HG02852 (cell line): Measurements from ENCODE around the gene PTCD3.

Experiments used
- ATAC-seq: cut with Tn5 transposase; IDR thresholded peaks from one replicate; pipeline ENCODE4 v1.9.1; 2021; ENCODE audit warnings: mild to moderate bottlenecking, moderate library complexity; ENCODE audit not compliant: unreplicated experiment

Gene PTCD3

DNA sequence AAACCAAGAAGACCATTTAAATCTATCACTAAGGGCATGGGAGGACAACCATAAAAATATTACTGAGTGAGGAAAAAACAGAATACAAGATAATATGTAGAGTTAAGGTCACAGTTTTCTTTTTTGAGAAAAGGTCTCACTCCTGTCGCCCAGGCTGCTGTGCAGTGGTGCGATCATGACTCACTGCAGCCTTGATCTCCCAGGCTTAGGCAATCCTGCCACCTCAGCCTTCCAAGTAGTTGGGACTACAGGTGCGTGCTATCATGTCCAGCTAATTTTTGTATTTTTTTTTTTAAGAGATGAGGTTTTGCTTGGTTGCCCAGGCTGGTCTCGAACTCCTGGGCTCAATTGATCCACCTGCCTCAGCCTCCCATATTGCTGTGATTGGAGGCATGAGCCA, 24.3 kb upstream of the PTCD3 start:
- ATAC-seq = no peak

DNA sequence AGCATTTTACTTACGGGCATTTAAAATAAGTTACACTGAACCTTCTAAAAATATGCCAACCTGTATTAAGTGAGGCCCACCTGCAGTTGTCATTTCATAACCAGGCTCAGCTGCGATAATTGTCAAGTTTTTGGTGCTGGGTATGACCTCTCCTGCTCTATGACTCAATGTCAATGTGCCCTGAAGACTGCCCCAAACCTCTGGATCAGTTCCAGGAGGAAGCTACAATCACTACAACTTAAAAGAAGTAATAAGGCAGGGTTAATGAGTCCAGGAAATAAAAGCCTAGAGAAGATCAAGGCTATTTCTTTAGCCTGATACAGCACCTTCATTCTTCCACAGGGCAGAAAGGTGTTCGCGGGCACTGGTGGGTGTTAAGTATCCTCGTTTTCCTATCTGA, 23.3 kb upstream of the PTCD3 start:
- no peak for ATAC-seq

DNA sequence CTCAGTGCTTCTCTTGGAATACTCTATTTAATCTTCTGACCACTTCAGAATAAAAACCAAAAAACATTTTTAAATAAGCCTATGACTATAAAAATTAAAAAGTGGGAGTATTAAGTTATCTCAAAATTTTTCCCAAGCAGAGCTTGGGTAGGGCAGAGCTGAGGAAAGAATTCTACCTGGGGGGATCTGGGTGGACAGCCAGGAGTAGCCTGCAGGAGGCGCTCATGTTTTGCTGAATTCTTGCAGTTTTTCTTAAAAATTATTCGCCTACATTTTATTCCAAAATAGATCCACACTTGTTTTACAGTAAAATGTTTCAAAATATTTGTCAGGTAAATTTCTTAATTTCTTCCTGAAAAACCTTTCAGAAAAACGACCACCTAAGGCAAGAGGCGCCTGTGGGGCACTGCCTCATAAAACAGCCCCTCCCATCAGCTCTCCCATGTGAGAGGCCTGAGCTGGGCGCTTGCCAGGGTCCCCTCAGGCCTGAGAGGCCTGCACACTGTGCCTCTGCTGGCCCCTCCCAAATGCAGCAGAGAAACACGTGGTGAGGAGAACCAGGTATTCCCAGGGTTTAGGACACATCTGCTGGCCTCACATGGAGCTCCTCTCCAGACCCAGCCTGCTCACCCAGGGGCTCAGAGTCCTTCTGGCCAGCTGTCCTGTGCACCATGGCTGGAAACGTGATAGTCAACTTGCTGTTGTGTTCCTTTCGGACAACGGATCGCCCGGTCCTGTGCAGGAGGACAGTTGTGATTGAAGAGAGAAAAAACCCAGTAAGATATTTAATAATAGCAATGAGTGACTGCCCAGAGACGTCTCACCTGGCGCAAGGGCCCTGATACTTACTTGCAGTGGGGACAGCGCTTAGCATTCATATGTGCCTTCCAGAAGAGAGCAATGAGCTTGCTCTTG, 17.8 kb upstream of the PTCD3 start:
- ATAC-seq = no peak

DNA sequence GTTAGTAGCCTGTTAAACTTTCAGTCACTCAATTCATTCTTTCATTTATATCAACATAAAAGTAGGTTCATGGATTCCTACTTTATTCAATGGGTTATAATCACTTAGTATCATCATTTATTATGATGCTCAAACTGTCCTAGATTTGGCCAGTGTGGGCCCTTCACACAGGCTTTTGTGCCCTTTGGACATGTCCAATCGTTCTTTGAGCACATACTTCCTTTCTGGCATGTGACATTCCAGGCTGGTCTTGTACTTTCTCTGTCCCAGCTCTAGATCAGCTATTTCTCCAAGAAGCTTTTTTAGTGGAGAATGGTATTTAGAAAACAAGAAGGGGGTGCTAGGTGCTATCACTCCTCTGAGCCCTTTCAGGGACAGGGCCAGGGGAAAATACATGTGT, 11.8 kb upstream of the PTCD3 start:
- no peak for ATAC-seq

DNA sequence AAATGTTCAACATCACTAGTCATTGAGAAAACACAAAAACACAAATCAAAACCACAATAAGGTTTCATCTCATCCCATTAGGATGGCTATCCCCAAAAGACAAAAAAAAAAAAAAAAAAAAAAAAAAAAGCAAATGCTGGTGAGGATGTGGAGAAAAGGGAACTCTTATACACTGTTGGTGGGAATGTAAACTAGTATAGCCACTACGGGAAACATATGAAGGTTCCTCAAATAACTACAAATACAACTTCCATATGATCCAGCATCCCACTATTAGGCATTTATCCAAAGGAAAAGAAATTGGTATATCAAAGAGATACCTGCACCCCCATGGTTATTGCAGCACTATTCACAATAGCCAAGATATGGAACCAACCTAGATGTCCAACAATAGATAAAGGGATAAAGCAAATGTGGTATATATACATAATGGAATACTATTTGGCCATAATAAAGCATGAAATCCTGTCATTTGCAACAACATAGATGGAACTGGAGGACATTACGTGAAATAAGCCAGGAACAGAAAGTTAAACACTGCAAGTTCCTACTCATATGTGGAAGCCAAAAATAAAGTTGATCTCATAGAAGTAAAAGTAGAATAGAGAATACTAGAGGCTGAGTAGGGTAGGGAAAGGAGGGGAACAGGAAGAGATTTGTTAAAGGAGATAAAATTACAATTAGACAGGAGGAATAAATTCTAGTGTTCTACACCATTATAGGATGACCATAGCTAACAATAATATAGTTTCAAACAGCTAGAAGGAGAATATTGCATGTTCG, 8.7 kb upstream of the PTCD3 start:
- ATAC-seq = no peak

DNA sequence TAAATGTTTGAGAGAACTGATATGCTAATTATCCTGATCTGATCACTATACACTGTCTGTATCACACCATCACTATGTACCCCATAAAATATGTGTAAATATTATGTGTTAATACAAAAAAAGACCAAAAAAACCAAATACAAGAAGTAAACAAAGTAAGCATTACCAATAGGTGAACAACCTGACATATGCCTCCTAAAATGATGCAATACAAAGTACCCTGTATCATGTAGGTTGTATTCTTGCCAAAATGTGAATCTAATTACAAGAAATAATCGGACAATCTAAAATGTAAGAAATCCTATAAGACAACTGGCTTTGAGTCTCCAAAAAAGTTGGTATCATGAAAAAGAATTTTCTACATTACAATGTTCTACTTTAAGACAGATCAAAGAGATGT, 8.1 kb upstream of the PTCD3 start:
- ATAC-seq = no peak

DNA sequence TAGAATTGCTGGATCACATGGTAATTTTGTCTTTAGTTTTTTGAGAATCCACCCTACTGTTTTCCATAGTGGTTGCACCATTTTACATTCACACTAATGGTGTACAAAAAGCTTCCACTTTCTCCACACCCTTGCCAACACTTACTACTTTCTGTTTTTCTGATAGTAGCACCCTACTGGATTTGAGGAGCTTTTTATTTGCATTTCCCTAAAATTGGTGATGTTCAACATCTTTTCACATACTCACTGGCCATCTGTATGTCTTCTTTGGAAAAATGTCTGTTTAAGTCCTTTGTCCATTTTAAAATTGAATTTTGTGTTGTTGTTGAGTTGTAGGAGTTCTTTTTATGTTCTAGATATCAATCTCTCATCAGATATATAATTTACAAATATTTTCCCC, 3.9 kb upstream of the PTCD3 start:
- ATAC-seq = no peak

DNA sequence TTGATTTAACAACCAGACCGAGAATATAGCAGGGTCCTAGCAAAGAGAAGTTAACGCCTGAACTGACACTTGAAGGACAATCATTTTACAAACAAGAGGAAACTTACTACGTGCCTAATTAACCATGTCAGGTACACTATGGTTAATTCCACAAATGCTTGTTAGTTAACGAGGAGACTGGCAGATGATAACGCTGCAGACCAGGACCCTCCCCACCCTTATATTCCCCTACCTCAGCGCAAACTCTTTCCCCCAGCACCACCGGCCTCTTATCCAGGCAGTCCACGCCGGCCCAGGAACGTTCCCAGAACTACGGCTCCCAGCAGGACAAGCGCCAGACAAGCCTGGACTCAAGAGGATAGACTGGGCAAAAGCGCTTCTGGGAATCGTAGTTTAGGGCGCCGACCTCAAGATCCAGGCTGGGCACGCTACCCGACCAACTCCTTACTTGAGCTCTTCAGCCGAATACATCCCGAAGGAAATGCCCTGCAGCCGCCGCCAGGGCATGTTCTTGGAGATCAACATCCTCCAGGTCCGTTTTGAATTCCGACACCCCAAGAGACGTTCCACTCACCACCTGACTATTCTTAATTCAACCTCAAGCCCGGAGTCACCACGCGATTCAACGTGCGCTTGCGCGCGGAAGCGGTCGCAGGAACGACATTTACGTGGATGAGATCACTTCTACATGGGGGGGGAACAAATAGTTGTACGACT, 625 bp upstream of the PTCD3 start, which contains the start of gene POLR1A:
POLR1A (minus strand) TSS at position 635 of the 717 bp plus-strand sequence; CDS start at position 525, 110 bp downstream.
- peak; percentile 66 for ATAC-seq

DNA sequence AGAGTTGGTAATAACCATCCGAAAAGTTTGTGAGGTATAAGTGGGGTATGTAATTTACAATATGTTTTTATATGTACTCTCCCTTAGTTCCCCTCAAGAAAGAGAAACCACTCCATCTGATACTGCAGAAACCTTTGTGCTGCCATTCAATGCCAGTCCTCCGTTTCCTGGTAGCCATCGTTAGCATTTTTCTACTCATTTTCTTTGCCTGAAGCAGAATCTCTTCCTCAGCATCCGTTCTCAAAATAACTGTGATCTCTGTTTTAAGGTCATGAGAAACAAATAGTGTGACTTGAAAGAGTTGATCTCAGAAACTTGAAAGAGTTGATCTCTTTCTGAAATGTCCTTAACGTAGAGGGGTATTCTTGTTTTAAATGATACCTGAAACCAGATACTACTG, 996 bp downstream of the PTCD3 start:
- no peak for ATAC-seq

DNA sequence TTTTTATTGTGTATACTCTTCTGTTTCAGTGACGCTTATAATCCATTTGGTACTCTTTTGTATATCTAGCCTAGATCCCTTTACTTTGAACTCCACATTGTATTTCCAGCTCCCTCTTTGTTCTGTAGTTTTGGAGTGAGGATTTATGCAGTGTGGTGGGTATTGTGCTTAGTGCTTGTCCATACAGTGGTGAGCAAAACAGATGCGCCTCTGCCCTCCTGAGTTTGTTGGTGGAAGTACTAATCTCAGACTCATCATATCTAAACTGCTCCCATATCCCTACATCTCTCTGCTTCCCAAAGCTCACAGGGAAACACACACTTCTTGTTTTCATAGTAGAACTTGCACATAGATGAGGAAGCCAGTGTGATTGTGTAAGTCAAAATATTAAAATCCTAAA, 12.1 kb downstream of the PTCD3 start:
- no peak for ATAC-seq

DNA sequence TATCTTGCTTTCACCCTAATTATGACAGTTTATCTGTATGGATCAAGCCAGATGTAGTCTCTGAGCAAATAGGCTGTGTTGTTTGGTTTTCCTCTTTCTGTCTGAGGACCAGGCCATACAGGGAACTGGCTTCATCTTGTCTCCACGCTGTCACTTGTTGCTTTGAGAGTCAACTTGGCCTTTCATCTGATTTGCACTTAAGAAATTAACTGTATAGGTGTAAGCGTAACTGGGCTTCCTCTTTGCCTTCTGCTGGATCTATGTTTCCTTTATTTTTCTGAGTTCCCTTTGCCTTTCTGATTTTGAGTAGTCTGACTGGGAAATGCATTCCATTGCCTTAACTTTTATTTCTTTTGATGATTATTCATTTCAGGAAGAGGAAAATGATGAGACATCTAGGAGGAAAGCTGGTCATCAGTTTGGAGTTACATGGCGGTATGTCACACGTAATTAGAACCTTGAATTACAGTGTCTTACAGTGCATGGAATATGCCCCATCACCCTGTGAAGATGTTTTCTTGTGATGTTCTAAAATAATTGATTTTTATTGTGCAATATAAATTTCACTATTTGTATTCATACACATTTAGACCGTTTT, 17.4 kb downstream of the PTCD3 start:
- no peak for ATAC-seq

DNA sequence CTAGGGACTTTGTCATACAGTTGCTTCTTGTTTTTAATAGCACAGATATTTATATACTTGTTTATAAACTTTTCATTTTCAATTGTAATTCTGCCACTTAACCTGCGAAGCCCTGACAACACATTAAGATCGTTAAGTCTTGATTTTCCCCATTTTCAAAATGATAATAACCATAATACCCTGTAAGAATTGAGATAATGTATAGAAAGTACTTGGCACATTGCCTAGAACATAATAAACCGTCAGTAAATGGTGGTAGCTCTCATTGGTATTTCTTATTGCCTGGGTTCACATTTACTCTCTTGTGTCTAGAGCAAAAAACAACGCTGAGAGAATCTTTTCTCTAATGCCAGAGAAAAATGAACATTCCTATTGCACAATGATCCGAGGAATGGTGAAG, 18.6 kb downstream of the PTCD3 start:
- no peak for ATAC-seq

DNA sequence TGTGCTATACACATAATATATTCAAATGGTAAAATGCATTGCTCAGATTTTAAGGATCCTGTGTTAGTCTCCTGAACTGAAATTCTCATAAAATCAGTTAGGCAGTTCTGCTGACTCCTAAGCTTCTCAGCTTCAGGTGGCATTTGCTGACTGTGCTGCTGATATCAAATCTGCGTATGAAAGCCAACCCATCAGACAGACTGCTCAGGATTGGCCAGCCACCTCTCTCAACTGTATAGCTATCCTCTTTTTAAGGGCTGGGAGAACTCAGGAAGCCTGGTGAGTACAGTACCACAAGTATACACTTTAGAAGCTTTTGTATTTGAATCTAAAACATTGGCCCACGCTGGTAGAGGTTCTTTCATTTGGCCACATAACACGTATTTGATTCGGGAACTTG, 28.7 kb downstream of the PTCD3 start:
- ATAC-seq = no peak

DNA sequence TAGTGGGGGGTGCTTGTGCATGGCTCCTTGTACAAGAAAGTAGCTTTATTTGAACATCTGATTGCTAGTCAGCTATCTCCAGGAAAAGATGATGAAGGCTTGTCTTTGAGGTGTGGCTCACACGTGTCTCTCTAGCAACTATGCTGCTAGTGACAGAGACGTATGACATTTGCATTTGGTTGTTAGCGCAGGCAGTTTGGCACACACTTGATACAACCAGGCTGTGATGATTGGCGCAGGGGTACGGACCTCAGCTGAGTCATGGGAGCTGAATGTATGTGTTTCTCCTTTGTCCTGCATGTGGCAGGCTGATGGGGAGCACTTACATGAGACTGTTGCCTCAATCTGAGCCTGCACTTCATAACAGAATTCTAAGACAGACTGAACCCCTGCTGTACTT, 29.6 kb downstream of the PTCD3 start:
- ATAC-seq = no peak

DNA sequence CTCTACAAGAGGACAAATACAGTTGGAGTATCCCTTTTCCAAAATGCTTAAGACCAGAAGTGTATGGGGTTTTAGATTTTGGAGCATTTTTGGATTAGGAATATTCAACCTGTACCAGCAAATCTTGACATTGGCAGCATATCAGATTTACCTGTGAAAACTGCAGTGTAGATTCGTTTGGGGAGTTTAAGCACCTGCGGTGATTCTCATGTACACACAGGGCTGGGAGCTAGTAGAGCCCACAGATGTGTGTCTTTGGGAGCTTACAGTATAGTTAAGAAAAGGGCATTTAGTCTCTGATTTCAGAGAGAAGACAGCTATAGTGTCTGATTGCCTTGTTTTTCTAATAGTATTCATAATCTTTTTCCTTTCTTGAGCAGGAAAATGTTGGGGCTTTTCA, 30.1 kb downstream of the PTCD3 start:
- ATAC-seq = no peak

DNA sequence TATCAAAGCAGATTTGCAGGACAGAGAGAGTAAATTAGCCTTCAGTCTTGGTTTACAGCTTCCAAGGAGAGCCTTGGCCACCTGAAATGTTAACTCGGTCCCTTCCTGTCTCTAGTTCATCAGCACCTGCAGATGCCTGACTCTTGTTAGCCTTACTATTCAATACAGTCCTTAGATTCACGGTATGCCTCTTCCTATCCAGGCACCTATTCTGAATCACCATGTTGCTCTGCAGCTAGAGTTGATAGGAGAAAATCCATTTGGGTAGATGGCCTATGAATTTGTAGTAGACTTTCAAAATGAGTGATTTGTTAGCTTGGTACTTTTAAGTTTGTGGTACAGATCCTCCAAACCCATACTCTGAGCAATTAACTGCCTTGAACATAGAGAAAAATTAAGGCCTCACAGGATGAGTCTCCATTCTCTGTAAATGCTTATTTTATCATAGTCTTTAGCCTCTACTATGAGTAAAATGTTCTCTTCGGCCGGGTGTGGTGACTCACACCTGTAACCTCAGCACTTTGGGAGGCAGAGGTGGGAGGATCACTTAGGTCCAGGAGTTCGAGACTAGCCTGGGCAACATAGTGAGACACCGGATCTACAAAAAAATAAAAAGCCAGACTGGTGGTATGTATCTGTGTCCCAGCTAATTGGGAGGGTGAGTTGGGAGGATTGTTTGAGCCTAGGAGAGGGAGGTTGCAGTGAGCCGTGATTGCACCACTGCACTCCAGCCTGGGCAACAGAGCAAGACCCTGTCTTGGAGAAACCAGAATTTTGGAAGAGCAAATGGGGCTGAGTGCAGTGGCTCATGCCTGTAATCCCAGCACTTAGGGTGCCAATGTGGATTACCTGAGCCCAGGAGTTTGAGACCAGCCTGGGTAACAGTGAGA, 32.9 kb downstream of the PTCD3 start:
- no peak for ATAC-seq

DNA sequence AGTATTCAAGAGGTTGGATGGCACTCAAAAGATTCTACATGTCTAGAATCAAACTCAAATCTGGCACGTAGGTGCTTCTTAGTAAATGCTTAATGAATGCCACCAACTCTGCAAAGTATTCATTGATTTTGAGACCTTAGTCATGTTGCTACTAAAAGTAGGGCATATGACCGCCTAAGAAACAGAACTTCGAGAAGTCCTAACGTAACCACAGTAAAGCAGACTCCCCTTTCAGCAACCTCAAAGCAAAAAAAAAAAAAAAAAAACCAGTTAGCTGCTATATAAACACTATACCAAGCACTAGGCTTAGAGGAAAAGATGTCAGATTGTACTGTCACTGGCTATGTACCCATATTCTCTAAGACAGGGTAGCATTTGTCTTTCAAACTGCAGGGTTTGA, 33.9 kb downstream of the PTCD3 start:
- no peak for ATAC-seq

DNA sequence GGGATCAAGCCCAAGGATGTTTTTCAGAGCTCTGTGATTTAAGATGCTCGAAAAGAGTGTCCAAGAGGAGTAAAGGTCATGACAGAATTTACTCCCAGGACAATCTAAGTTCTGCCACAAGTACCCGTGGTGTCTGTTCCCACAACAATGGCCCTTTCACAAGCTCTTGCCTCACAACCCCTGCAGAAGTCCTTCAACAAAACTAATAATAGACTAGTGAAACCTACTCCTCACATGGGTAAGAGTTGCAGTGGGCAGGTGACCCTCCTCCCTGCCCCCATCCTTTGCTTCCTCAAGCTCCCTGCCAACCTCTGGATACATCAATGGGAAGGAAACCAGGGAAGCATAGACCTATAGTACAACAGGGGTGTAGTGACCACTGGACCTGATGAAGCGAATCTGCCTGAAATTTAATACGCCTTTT, 34.9 kb downstream of the PTCD3 start:
- ATAC-seq = no peak

DNA sequence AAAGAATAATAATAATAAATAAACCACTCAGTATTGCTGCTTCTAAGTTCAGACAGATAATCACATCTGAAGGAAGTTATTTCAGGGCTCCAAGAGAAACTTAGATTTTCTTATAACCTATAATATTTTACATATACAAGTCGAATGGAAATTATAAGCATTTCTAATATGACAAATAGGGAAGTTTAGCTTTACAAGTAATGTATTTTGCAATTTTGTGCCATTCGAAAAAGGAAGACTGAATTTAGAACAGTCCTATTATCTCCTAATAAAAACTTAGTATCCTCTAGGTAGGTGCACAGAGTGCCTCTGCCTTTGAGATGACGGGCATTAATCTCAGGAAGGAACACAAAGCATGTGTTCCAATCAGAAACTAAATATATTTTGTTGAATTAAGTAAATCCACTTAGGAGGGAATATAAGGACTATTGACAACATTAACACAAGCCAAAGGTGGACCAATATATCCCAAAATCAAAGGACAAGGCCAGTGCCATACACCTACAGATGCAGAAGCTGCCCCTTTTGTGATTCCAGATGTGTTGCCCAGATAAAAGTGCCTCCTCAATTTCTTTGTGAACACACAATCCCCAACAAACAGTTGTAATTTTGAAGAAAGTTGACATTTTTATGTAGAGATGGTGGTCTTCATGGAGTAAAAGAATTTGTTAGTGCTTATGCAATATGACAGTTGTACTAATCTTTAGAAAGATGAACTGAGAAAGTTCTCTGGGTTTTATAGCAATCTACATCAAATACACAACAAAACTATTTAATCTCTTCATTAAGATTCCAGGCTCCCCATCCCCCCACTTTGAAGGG, 36.6 kb downstream of the PTCD3 start:
- no peak for ATAC-seq
